OCI-LY1 (cell line): Measurements from ENCODE around the gene RND1.

Experiments
- CTCF ChIP-seq: fragments of 200-600 bp; sonication (generic), shearing (Covaris generic); IDR thresholded peaks from 2 replicates; pipeline ENCODE4 v1.5.1; 2017; ENCODE audit warnings: mild to moderate bottlenecking, antibody characterized with exemption, low read length, moderate library complexity, mixed read lengths
- EZH2 ChIP-seq: fragments of 200-600 bp; sonication (generic), shearing (Covaris generic); IDR thresholded peaks from 2 replicates; pipeline ENCODE4 v1.8.0; 2017; ENCODE audit warnings: borderline replicate concordance, mixed run types, mild to moderate bottlenecking, antibody characterized with exemption, low read length, moderate library complexity, mixed read lengths

- TF ChIP-seq CTCF (no peak), EZH2 (no peak)
Measured at GRCh38 chr12:48901278-48901677, 35.6 kb upstream of the RND1 start.
